GM12878 (cell line): ENCODE data around the gene MGLL.

Source experiments
- EGR1 ChIP-seq, 2 experiments: IDR thresholded peaks; 1 replicate in 1 of 2; 2 replicates in 1 of 2; pipeline ENCODE4 v1.6.1; 2011 to 2012; ENCODE audit warnings: low read depth in 2 of 2, low read length in 2 of 2, borderline replicate concordance in 1 of 2, mild to moderate bottlenecking in 1 of 2, moderate library complexity in 1 of 2
- POLR2A ChIP-seq: IDR thresholded peaks from 2 replicates; pipeline ENCODE4 v1.6.1; 2011; ENCODE audit warnings: low read depth, mild to moderate bottlenecking, low read length
- TF ChIP-seq, protein P1 (sequence below), 3 experiments: IDR thresholded peaks in 2 of 3; conservative IDR thresholded peaks in 1 of 3; 2 replicates each; pipeline ENCODE4 v1.5.1; 2011; ENCODE audit warnings: low read depth in 3 of 3, low read length in 3 of 3, mild to moderate bottlenecking in 3 of 3, control low read depth in 2 of 3, moderate library complexity in 2 of 3, inconsistent platforms in 1 of 3, mixed read lengths in 1 of 3; ENCODE audit not compliant: control insufficient read depth in 2 of 3, insufficient read depth in 1 of 3; ENCODE audit errors: extremely low read depth in 1 of 3

DNA sequence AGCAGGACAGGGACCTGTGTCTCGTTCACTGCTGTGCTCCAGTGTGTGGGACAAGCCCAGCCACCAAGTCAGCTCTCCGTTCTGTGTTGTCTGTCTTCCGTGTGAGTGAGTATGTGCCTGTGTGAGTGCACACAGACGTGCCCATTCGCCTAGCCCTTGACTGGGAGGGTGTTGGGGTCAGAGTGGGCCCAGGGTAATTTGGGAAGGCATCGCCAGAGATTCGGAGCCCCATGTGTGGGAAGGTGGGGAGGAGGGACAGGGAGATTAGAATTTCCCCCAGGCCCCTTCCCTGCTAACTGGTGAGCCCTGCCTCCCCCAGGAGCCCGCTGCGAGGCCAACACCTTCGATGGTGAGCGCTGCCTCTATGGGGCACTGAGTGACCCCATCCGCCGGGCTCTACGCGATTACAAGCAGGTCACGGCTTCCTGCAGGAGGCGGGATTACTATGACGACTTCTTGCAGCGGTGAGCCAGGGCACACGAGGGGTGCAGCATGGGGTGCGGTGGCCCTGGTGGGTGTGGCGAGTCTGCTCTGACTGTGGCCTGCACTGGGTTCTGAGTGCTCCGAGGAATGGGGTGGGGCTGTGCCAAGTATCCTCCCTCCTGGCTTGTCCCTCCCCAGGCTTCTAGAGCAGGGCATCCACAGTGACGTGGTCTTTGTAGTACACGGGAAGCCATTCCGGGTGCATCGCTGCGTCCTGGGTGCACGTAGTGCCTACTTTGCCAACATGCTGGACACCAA, 146.5 kb downstream of the MGLL start:
- TF ChIP-seq POLR2A (no peak), EGR1 (IDR thresholded peaks at IDR 0.05; ENCODE audit: borderline replicate concordance in 1 of 2, low read depth in 2 of 2, low read length in 2 of 2) (no peak)
- TF ChIP-seq, protein P1, sequence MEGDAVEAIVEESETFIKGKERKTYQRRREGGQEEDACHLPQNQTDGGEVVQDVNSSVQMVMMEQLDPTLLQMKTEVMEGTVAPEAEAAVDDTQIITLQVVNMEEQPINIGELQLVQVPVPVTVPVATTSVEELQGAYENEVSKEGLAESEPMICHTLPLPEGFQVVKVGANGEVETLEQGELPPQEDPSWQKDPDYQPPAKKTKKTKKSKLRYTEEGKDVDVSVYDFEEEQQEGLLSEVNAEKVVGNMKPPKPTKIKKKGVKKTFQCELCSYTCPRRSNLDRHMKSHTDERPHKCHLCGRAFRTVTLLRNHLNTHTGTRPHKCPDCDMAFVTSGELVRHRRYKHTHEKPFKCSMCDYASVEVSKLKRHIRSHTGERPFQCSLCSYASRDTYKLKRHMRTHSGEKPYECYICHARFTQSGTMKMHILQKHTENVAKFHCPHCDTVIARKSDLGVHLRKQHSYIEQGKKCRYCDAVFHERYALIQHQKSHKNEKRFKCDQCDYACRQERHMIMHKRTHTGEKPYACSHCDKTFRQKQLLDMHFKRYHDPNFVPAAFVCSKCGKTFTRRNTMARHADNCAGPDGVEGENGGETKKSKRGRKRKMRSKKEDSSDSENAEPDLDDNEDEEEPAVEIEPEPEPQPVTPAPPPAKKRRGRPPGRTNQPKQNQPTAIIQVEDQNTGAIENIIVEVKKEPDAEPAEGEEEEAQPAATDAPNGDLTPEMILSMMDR (IDR thresholded peaks at IDR 0.05 in 2 of 3, conservative IDR thresholded peaks at IDR 0.05 in 1 of 3; ENCODE audit: control insufficient read depth in 2 of 3, extremely low read depth in 1 of 3, insufficient read depth in 1 of 3, low read depth in 3 of 3, low read length in 3 of 3): no peak
